Activated CD4-positive, alpha-beta T cell treated with anti-CD3 and anti-CD28 coated beads, Interleukin-2, amount 10 ng/mL, durations not matched to agents 24 days and 14 days (primary cell): Measurements from ENCODE around the gene DBI. TPM values are rescaled to one million over a fixed set of nuclear protein-coding genes. Genes with fewer than 3 reads are reported as not detected.
"Not testable (repeated sequence)": the region's sequence is repeated elsewhere in the genome, so short reads cannot be mapped to it uniquely, and the experiment has no call there.

Experiments
- DNase-seq: peaks from one replicate; pipeline ENCODE4 v3.0.0; 2022
- H3K27ac Mint-ChIP-seq: one replicate; pipeline ENCODE4 v1.8.0; 2022; ENCODE audit warnings: mild to moderate bottlenecking, mixed read lengths
- H3K27me3 Mint-ChIP-seq: one replicate; pipeline ENCODE4 v1.8.0; 2022; ENCODE audit warnings: mixed read lengths
- H3K36me3 Mint-ChIP-seq: one replicate; pipeline ENCODE4 v1.8.0; 2022; ENCODE audit warnings: low read depth, mild to moderate bottlenecking, mixed read lengths
- H3K4me1 Mint-ChIP-seq: one replicate; pipeline ENCODE4 v1.8.0; 2021; ENCODE audit warnings: mixed read lengths
- H3K4me3 Mint-ChIP-seq: one replicate; pipeline ENCODE4 v1.8.0; 2022; ENCODE audit warnings: mild to moderate bottlenecking, moderate library complexity, mixed read lengths
- H3K9me3 Mint-ChIP-seq: one replicate; pipeline ENCODE4 v1.8.0; 2021; ENCODE audit warnings: mixed read lengths
- intact Hi-C: fragments of 100-400 bp; cut with micrococcal nuclease; formaldehyde crosslinking; loops from one replicate; pipeline ENCODE4 v1.15.1; 2023
- total RNA-seq: library from RNA; stranded (reverse); gene quantifications from 2 replicates; pipeline ENCODE4 v1.2.3, GENCODE V29; 2022

DBI gene
- total RNA-seq, 1 donor from 2014 or later, result 145 TPM

DNA sequence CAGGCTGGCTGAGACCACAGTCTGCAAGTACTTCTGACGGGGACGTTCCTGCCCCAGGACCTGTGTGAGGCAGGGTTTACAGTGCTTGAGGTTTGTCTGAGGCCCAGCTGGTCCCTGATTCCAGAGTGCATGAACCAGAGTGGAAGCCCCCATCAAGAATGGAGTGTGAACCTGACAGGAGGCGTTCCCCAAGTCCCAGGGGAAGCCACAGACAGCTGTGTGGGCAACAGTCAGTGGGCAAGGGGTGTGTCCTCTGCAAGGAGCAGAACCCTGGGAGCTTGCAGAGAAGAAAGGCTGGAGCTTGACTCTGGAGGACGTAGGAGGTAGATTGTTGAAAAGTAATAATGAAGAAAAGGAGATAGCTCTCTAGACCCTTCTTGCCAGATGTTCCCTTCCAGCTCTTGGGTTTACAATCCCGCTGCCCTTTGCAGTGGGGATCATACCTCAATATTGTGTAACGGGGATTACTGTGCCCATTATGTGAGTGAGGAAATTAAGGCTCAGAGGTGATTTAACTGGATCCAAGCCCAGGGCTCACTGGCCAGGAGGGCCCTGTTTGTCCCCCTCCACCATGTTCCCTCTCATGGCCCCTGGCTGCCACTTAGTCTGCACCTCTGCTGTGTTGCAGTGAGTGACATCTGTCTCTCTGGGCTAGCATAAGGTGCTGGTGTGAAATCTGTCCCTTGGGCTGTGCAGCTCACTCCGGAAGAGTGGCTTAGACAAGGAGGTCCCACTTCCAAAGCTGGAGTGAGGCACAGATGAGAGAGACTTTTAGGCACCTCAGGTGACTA is 6.2 kb downstream of the DBI start:
- H3K27ac Mint-ChIP-seq, result no peak overlapping the region
- no peaks in the 10 kb centered on the region for H3K9me3 Mint-ChIP-seq
- intact Hi-C loops, result no loop called here
- DNase-seq, result no peak
- peaks cover 56% of the 10 kb centered on the region for H3K36me3 Mint-ChIP-seq
- H3K4me1 Mint-ChIP-seq, result peaks cover 13% of the 10 kb centered on the region
- H3K4me3 Mint-ChIP-seq, result no peak overlapping the region
- no peaks in the 10 kb centered on the region for H3K27me3 Mint-ChIP-seq

DNA sequence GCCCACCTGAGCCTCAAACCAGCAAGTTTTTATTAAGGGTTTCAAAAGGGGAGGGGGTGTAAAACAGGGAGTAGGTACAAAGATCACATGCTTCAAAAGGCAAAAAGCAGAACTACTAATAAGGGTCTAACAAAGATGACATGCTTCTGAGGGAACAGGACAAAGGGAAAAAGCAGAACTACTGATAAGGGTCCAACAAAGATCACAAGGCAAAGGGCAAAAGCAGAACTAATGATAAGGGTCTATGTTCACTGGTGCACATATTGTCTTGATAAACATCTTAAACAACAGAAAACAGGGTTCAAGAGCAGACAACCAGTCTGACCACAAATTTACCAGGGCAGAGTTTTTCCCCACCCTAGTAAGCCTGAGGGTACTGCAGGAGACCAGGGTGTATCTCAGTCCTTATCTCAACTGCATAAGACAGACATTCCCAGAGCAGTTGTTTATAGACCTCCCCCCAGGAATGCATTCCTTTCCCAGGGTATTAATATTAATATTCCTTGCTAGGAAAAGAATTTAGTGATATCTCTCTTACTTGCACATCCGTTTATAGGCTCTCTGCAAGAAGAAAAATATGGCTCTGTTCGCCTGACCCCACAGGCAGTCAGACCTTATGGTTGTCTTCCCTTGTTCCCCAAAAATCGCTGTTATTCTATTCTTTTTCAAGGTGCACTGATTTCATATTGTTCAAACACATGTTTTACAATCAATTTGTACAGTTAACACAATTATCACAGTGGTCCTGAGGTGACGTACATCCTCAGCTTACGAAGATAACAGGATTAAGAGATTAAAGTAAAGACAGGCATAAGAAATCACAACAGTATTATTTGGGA is 7.3 kb downstream of the DBI start:
- not testable (repeated sequence) for H3K27me3 Mint-ChIP-seq

DNA sequence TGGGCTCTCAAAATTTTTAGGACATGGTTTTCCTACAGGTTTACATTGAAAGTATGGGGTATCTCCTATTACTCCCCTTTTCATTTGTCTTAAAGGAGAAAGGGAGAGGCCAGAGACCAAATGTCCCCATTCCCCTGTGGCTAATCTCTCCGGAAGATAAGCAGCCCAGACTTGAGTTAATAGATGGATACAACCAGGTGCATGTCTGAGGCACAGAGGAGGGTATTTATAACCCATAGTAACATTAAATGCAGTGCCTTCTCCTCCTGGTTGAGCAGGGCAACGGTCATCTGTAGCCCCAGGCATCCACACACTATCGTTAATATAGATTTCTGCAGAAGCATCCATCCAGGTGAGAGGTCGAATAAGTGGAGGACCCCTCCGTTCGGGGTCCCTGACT is 9.6 kb downstream of the DBI start:
- intact Hi-C loops, H3K4me1 Mint-ChIP-seq, H3K4me3 Mint-ChIP-seq, DNase-seq, H3K9me3 Mint-ChIP-seq, H3K27ac Mint-ChIP-seq: not testable (repeated sequence)
- Mint-ChIP-seq H3K27me3 (peaks cover 11% of the 10 kb centered on the region), H3K36me3 (peaks cover 30% of the 10 kb centered on the region)

More for the DNA sequence above, 7.3 kb downstream of the DBI start:
- intact Hi-C loops, H3K9me3 Mint-ChIP-seq, H3K4me3 Mint-ChIP-seq, DNase-seq, H3K4me1 Mint-ChIP-seq, H3K27ac Mint-ChIP-seq: not testable (repeated sequence)
- H3K36me3 Mint-ChIP-seq, result peaks cover 50% of the 10 kb centered on the region

DNA sequence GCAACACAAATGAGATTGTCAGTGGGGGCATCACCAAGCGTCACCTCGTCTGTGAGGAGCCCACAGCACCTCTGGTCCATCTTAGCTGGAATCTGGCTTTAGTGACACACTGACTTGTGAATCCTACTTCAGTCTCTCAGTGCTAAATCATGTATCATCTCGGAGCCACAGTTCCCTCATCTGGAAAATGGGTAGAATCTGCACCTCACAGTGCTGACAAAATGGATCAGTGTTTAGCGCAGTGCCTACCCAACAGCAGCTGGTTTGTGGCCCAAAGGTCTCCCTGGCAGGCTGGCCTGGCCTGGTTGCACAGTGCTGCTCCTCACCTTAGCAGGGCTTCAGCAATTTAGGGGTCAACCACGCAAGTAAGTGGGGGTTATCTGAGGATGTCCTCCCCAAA is 10.0 kb downstream of the DBI start:
- Mint-ChIP-seq H3K36me3 (peaks cover 29% of the 10 kb centered on the region), H3K9me3 (no peaks in the 10 kb centered on the region), H3K27me3 (peaks cover 13% of the 10 kb centered on the region), H3K27ac (no peak overlapping the region), H3K4me1 (no peaks in the 10 kb centered on the region), H3K4me3 (no peak overlapping the region)
- no peak for DNase-seq
- intact Hi-C loops, result no loop called here

DNA sequence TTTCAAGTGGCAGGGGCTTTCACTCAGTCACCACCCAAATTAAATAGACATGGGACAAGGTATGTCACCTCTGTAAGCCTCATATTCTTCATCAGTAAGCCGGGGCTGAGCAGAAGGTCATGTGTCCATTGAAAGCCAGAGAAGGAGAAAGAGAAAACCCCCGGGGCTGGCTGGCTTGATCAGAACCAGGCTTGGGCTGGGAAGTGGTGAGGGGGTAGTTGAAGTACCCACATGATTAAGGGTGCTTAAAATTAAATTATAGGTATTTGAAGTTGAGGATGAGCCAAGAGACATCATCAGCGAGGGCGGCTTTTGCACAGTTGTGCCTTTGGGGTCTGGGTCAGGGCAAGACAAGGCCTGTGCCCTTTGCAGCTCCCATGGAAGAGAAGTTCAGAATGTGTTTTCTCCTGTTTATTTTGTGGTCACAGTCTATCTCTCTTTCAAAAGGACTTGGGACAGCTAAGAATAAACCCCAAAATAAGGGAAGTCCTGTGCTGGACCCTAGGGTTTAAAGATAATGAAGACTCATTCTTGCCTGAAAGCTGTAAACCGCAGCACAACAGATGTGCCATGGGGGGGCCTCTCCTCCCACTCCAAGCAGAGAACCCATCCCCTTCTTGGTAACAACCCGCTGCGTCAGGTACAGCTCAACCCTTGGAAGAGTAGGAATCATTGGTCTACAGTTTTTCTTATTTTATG is 10.7 kb downstream of the DBI start:
- no peak overlapping the region for H3K27ac Mint-ChIP-seq
- H3K36me3 Mint-ChIP-seq, result peaks cover 24% of the 10 kb centered on the region
- intact Hi-C loops, result no loop called here

DNA sequence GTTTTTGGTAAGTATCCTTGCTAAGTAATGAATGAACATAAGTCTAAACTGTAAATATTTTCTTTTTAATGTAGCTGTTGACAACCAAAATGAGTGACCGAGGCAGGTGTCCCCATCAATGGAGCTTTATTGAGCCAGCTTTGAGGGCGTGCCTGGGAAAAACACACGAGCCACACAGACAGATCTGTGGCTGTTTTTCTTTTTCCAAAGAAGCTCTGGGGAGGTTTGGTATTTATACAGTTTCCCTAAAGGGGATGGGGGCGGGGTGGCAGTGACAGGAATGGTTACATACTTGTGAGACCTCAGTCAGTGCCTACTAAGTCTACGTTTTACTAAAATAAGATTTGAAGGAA is 11.2 kb downstream of the DBI start:
- peaks cover 13% of the 10 kb centered on the region for H3K27me3 Mint-ChIP-seq
- H3K27ac Mint-ChIP-seq, result no peak overlapping the region
- no peaks in the 10 kb centered on the region for H3K9me3 Mint-ChIP-seq
- no peak overlapping the region for H3K4me3 Mint-ChIP-seq
- peaks cover 19% of the 10 kb centered on the region for H3K36me3 Mint-ChIP-seq
- no peak for DNase-seq
- no peaks in the 10 kb centered on the region for H3K4me1 Mint-ChIP-seq
- intact Hi-C loops, result no loop called here

More for the DNA sequence above, 10.7 kb downstream of the DBI start:
- no peak for DNase-seq
- no peak overlapping the region for H3K4me3 Mint-ChIP-seq
- H3K27me3 Mint-ChIP-seq, result peaks cover 13% of the 10 kb centered on the region
- no peaks in the 10 kb centered on the region for H3K4me1 Mint-ChIP-seq
- no peaks in the 10 kb centered on the region for H3K9me3 Mint-ChIP-seq

DNA sequence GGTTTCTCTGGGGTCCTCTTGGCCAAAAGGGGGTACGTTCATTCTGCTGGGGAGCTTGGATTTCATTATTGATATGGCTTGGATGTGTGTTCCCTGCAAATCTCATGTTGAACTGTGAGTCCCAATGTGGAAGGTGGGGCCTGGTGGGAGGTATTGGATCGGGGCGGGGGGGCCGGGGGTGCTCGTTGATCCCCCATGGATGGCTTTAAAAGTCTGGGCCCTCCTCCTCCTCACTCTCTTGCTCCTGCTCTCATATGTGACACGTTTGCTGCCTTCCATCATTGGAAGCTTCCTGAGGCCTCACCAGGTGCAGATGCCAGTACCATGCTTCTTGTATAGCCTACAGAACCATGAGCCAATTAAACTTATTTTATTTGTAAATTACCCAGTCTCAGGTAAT is 11.8 kb downstream of the DBI start:
- H3K27ac Mint-ChIP-seq, result no peak overlapping the region
- H3K4me3 Mint-ChIP-seq, result no peak overlapping the region
- H3K4me1 Mint-ChIP-seq, result no peaks in the 10 kb centered on the region
- intact Hi-C loops, result no loop called here
- DNase-seq, result no peak
- peaks cover 13% of the 10 kb centered on the region for H3K27me3 Mint-ChIP-seq
- peaks cover 13% of the 10 kb centered on the region for H3K36me3 Mint-ChIP-seq
- no peaks in the 10 kb centered on the region for H3K9me3 Mint-ChIP-seq

DNA sequence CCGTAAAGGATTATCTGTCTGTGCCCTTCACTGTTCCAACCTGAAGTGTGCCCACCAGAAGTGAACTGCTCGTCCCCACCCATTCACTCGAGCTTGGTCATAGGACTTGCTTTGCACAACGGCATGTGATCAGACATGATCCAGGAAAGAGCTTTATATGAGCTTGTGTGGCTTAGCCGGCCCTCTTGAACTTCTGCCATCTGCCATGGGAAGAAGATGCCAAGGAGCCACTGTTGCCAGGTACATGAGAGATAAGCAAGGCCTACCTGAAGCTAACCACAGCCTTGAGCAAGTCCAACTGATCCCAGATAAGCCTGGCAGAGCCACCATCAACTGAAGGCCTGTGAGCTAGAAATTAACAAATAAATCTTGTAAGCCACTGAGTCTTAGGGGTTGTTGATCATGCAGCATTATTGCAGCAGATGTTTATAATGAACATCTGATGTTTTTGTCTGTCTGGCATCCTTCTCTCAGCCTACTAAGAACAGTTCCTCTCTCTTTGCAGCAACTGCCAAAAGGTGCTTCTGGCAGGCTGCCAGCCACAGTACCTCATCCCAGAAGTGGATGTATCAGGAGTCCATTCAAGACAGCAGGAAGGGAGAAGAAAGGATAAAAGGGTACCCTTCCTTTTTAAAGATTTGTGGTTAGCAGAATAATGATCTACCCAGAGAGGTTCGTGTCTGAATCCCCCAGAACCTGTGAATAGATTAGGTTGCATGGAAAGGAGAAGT is 16.8 kb downstream of the DBI start:
- Mint-ChIP-seq H3K4me1 (peaks cover 7% of the 10 kb centered on the region), H3K27ac (no peak overlapping the region), H3K27me3 (peaks cover 13% of the 10 kb centered on the region), H3K36me3 (no peaks in the 10 kb centered on the region), H3K9me3 (peaks cover 5% of the 10 kb centered on the region), H3K4me3 (no peak overlapping the region)
- DNase-seq, result no peak
- intact Hi-C loops, result no loop called here

DNA sequence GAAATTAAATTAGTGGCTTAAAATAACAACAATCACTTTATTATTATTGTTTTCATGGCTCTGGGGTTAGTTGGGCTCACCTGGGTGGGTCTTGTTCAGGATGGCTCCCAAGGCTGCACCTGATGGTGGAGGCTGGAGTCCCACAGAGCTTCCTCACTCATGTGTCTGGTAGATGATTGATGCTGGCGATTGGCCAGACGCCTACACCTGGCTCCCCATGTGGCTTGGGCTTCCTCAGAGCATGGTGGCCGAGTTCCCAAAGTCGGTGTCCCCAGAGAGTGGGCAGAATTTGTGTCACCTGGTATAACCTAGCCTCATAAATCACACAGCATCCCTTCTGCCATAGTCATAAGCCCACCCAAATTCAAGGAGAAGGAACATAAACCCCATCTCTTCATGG is 18.2 kb downstream of the DBI start:
- no peak overlapping the region for H3K27ac Mint-ChIP-seq
- H3K4me1 Mint-ChIP-seq, result peaks cover 7% of the 10 kb centered on the region
- intact Hi-C loops, result no loop called here
- DNase-seq, result no peak
- no peak overlapping the region for H3K4me3 Mint-ChIP-seq
- peaks cover 9% of the 10 kb centered on the region for H3K27me3 Mint-ChIP-seq
- H3K9me3 Mint-ChIP-seq, result peaks cover 5% of the 10 kb centered on the region
- H3K36me3 Mint-ChIP-seq, result no peaks in the 10 kb centered on the region

DNA sequence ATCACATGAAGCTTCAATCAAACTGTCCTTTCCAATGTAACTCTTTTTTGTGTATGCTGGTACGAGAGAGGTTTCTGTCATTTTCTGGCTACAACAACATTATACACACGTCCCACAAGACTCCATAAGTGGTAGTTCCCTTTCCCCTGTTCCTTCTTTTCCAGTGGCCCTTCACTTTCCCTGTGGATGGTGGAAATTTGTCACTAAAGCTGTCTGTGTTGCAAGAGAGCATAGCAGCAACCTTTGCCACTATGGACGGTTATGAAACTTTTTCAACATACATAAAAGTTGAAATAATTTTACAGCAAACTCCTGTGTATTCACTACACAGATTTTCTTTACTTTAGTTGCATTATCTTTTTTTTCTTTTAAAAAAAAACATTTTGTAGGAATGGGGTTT is 18.7 kb downstream of the DBI start:
- Mint-ChIP-seq H3K4me3 (no peak overlapping the region), H3K9me3 (peaks cover 5% of the 10 kb centered on the region), H3K36me3 (no peaks in the 10 kb centered on the region), H3K27ac (no peak overlapping the region), H3K27me3 (peaks cover 7% of the 10 kb centered on the region), H3K4me1 (peaks cover 7% of the 10 kb centered on the region)
- intact Hi-C loops, result no loop called here
- DNase-seq, result no peak

DNA sequence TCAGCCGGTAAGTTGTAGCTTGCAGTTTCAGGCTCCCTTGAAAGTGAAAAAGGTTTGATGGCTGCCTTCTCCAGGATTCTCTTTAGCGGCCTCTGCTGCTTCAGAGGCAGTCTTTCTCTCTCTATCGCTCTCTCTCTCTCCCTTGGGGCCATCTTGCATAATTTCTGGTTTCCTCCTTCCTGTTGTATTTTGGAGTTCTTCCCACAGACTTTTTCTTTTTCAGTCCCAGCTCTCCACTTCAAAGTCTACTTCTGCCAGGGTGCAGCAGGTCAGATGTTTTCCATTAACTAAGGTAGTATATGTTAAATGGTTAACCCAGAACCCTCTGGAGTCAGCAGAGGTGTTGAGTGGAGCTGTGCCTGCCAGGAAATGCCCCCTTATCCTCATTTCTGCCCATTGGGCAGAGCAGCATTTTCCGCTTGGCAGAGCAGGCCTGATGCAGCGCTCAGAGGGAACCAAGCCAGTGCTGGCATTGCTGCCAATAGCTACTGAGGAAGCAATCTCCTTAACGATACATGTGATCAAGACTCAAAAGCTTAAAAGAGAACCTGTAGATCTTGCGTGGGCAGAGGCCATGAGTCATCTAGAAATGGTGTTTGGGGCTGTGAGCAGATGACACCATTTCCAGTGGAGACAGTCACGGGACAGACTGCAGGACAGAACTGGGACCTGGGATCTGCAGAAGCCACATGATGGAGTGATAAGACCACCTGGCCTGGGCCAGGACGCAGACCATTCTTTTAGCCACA is 20.8 kb downstream of the DBI start:
- DNase-seq, result no peak
- Mint-ChIP-seq H3K9me3 (peaks cover 5% of the 10 kb centered on the region), H3K36me3 (no peaks in the 10 kb centered on the region), H3K27me3 (peaks cover 4% of the 10 kb centered on the region), H3K4me3 (peak overlapping the region; percentile 14), H3K27ac (peak overlapping the region; percentile 57), H3K4me1 (peaks cover 7% of the 10 kb centered on the region)
- intact Hi-C loops, result loop anchor here (1.0 to 2.0 kb wide), 2 partner anchors 17 to 21 kb away; partner anchors contain the start of genes C2orf76 and DBI

DNA sequence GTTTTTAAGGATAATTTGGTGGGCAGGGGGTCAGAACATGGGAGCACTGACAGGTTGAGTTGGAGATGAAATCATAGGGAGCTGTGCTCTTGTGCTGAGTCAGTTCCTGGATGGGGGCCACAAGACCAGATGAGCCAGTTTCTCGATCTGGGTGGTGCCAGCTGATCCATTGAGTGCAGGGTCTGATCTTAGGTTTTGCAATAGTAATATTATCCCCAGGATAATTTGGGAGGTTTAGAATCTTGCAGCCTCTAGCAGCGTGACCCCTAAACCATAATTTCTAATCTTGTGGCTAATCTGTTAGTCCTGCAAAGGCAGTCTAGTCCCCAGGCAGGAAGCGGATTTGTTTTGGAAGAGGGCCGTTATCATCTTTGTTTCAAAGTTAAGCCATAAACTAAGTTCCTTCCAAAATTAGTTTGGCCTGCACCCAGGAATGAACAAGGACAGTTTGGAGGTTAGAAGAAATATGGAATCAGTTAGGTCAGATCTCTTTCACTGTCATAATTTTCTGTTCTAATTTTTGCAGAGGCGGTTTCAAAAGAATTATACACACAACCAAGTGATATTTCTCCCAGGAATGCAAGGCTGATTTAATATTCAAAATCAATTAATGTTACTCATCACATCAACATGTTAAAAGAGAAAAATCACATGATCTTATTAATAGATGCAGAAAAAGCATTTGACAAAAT is 23.0 kb downstream of the DBI start:
- H3K4me1 Mint-ChIP-seq, result peaks cover 7% of the 10 kb centered on the region
- peaks cover 7% of the 10 kb centered on the region for H3K27me3 Mint-ChIP-seq
- no peak for DNase-seq
- intact Hi-C loops, result no loop called here
- no peaks in the 10 kb centered on the region for H3K36me3 Mint-ChIP-seq
- no peak overlapping the region for H3K4me3 Mint-ChIP-seq
- H3K9me3 Mint-ChIP-seq, result peaks cover 5% of the 10 kb centered on the region
- no peak overlapping the region for H3K27ac Mint-ChIP-seq
